Transverse colon (tissue), 4 donors: ENCODE results near the gene ASXL1. TPM values are rescaled to one million over a fixed set of nuclear protein-coding genes. Genes with fewer than 3 reads are reported as not detected.
A peak's percentile ranks its signal among the peaks of the same experiment; 100 is the strongest.

ENCODE experiments used
- DNase-seq: peaks from one replicate; pipeline ENCODE4 v3.0.0-alpha.2; 2019
- H3K27ac ChIP-seq, 4 donors: fragments of 200-600 bp; sonication (generic); 2 replicates each; pipeline ENCODE4 v1.5.1; 2016 to 2018; ENCODE audit warnings: inconsistent platforms in 4 of 4
- H3K27me3 ChIP-seq: fragments of 200-600 bp; sonication (generic); 2 replicates; pipeline ENCODE4 v1.5.1; 2017; ENCODE audit warnings: inconsistent platforms
- H3K36me3 ChIP-seq, 4 donors: fragments of 200-600 bp; sonication (generic); 2 replicates each; pipeline ENCODE4 v1.5.1; 2017 to 2019; ENCODE audit warnings: inconsistent platforms in 4 of 4
- H3K4me1 ChIP-seq, 4 donors: fragments of 200-600 bp; sonication (generic); 2 replicates each; pipeline ENCODE4 v1.5.1; 2017 to 2020; ENCODE audit warnings: inconsistent platforms in 4 of 4
- H3K4me3 ChIP-seq, 4 donors: fragments of 200-600 bp; sonication (generic); 1 replicate in 1 of 4; 2 replicates in 3 of 4; pipeline versions ENCODE4 v1.5.1 to v1.6.1; 2017 to 2019; ENCODE audit warnings: inconsistent platforms in 4 of 4
- H3K9me3 ChIP-seq, 2 donors: fragments of 200-600 bp; sonication (generic); 2 replicates each; pipeline ENCODE4 v1.5.1; 2017 to 2019; ENCODE audit warnings: inconsistent platforms in 2 of 2
- CTCF ChIP-seq, 5 experiments: fragments of 200-600 bp in 3 of 5; fragments of 450-650 bp in 2 of 5; sonication (generic) in 3 of 5; IDR thresholded peaks; 1 replicate in 2 of 5; 2 replicates in 3 of 5; pipeline ENCODE4 v1.5.1; 2016 to 2017; ENCODE audit warnings: antibody characterized with exemption in 5 of 5, inconsistent platforms in 3 of 5, mild to moderate bottlenecking in 2 of 5, moderate library complexity in 1 of 5
- EP300 ChIP-seq: sonication (generic); formaldehyde crosslinking; IDR thresholded peaks from one replicate; pipeline ENCODE4 v1.6.1; 2017; ENCODE audit warnings: antibody characterized with exemption, low read depth
- POLR2A ChIP-seq: fragments of 450-650 bp; IDR thresholded peaks from one replicate; pipeline ENCODE4 v1.6.1; 2016; ENCODE audit warnings: antibody characterized with exemption, mild to moderate bottlenecking, moderate library complexity
- POLR2AphosphoS5 ChIP-seq, 3 donors: sonication (generic); formaldehyde crosslinking; IDR thresholded peaks; one replicate each; pipeline ENCODE4 v1.6.1; 2016; ENCODE audit warnings: antibody characterized with exemption in 3 of 3
- WGBS, 2 donors: methylation state at CpG; one replicate each; pipeline ENCODE4 v1.1.5; 2018; ENCODE audit warnings: low coverage in 1 of 2; 5-methylcytosine and 5-hydroxymethylcytosine counted together
- in situ Hi-C, 4 donors: fragments of 200-750 bp; cut with MboI; loops; one replicate each; pipeline versions ENCODE4 v1.15.0 to v1.15.1; 2017; ENCODE audit warnings: low sequenced_read_pairs in 3 of 4, low pct_ligation_motif_present in 1 of 4, low pct_unique_long_range_greater_than_20kb in 1 of 4
- intact Hi-C: fragments of 100-400 bp; cut with DNase I; formaldehyde crosslinking; loops from one replicate; pipeline ENCODE4 v1.15.1; 2023; ENCODE audit warnings: low total_unique reads
- total RNA-seq, 4 donors: library from RNA; depleted of rRNA; stranded (reverse); fragments of >200 nt; gene quantifications; one replicate each; pipeline ENCODE4 v1.1.0, GENCODE V29; 2016

The ASXL1 gene
- total RNA-seq, 4 donors from 2014 or later = 39.6 to 293 (median 92.8) TPM

GRCh38 chr20:32330555-32330897, 27.6 kb upstream of the ASXL1 start:
- 60 to 86% methylated on average over 1 of the region's 1 CpG for WGBS, 2 donors
- H3K27me3 ChIP-seq = no peaks in the 10 kb centered on the region
- DNase-seq = no peak
- H3K4me1 ChIP-seq = peaks cover 0 to 15% (median 7%) of the 10 kb centered on the region in 4 donors
- no peak overlapping the region for H3K27ac ChIP-seq
- no peak overlapping the region for H3K4me3 ChIP-seq
- peaks cover 0 to 15% (median 4%) of the 10 kb centered on the region in 4 donors for H3K36me3 ChIP-seq
- TF ChIP-seq POLR2A = no peak
- no peak for TF ChIP-seq EP300
- TF ChIP-seq CTCF (IDR thresholded peaks at IDR 0.05) = no peak
- TF ChIP-seq POLR2AphosphoS5 (IDR thresholded peaks at IDR 0.05) = no peak
- intact Hi-C loops (no loop called here), in situ Hi-C loops (loop anchor here in 2 of 4 donors (25.0 kb wide), 1 partner anchor 332 kb away; the partner anchor contains the start of gene C20orf203 (in 2 of the 2))
- no peaks in the 10 kb centered on the region for H3K9me3 ChIP-seq

DNA sequence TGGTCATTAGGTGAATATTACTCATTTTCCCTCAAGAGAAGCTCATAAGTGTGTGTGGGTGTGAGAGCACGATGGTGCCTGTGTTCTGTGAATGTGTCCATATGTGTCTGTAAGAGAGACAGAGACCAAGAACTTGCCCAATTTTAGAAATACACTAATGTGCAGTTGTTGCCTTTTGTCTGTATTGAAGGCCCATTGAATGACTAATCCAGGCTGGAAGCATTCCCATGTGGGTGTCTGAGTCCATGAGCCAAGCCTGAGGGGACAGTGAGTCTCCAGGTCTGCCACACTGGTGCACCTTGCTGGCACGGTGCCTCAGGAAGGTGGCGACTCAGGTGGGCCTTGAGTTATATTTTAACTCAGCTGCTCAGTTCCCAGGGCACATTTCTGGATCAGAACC, 25.5 kb upstream of the ASXL1 start:
- Histone ChIP-seq H3K27ac (peak overlapping the region in 2 of 4 donors; percentile 20 to 41), H3K36me3 (peaks cover 0 to 15% (median 0%) of the 10 kb centered on the region in 4 donors), H3K4me3 (no peak overlapping the region), H3K4me1 (peaks cover 0 to 9% (median 0%) of the 10 kb centered on the region in 4 donors), H3K9me3 (no peaks in the 10 kb centered on the region), H3K27me3 (no peaks in the 10 kb centered on the region)
- in situ Hi-C loops = loop anchor here in 2 of 4 donors (25.0 kb wide), 1 partner anchor 330 kb away; the partner anchor contains the start of gene C20orf203 (in 2 of the 2)
- TF ChIP-seq POLR2A = no peak
- TF ChIP-seq CTCF (IDR thresholded peaks at IDR 0.05) = no peak
- TF ChIP-seq EP300 = no peak
- TF ChIP-seq POLR2AphosphoS5 (IDR thresholded peaks at IDR 0.05) = no peak
- DNase-seq = peak; percentile 20
- intact Hi-C loops = no loop called here
- WGBS, 2 donors = 56 to 86% methylated on average over 1 to 3 of the region's 3 CpGs

- no peak overlapping the region for H3K4me3 ChIP-seq
- TF ChIP-seq POLR2A = no peak
- no peak for TF ChIP-seq CTCF (IDR thresholded peaks at IDR 0.05)
- no peak for TF ChIP-seq POLR2AphosphoS5 (IDR thresholded peaks at IDR 0.05)
- TF ChIP-seq EP300 = no peak
- 70 to 79% methylated on average over 5 to 12 of the region's 12 CpGs for WGBS, 2 donors
- peak overlapping the region; percentile 41 to 64 (median 60) for H3K27ac ChIP-seq
- H3K27me3 ChIP-seq = no peaks in the 10 kb centered on the region
- H3K9me3 ChIP-seq = no peaks in the 10 kb centered on the region
- intact Hi-C loops = no loop called here
- peaks cover 0 to 9% (median 0%) of the 10 kb centered on the region in 4 donors for H3K4me1 ChIP-seq
- DNase-seq = peak; percentile 18
- in situ Hi-C loops = loop anchor here in 2 of 4 donors (25.0 kb wide), 1 partner anchor 329 kb away; the partner anchor contains the start of gene C20orf203 (in 2 of the 2)
- peaks cover 0 to 15% (median 0%) of the 10 kb centered on the region in 4 donors for H3K36me3 ChIP-seq
Measured at GRCh38 chr20:32333181-32333987, 24.7 kb upstream of the ASXL1 start.

DNA sequence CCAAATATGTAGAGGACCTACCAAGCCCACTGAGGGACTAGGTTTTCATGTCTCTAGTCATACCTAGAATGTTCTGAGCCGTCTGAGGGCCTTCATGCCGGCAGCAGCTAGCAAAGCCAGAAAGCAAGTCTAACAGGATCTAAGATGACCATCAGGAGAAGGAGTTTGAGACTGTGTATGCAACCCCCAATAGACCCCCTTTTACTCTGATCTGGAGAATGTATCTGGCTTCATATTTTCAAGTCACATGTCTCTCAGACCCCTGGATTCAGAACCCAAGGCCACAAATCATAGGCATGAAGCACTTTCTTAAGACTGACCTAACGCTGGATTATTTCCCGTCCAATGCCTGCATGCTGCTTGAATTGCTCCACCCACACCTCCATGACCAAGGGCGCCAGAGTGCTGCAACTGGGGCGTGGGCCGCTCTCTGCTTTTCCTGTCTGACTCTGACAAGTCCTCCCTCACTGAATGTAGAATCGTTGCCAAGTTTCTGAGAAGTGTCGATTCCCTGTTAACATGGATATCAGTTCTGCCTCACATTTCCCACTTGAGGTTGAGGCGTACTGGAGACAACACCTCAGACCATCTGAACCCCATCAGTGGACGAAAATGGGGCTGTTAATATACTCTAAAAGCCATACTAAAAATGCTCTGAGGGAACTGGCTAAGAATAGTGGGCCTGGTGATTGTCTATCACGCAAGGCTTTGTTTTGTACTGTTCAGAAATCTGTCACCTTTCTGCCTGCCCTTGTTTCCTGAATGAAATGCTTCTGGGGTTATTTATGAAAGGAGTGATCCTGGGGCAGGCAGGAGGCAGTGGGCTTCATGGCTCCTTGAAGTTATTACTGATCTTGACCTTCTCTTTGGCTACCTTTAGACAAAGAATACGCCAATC, 23.9 kb upstream of the ASXL1 start:
- no peaks in the 10 kb centered on the region for H3K27me3 ChIP-seq
- peaks cover 0 to 15% (median 0%) of the 10 kb centered on the region in 4 donors for H3K36me3 ChIP-seq
- DNase-seq = peak; percentile 80
- no peak overlapping the region for H3K4me3 ChIP-seq
- 44 to 48% methylated on average over 3 to 13 of the region's 13 CpGs for WGBS, 2 donors
- in situ Hi-C loops = loop anchor here in 2 of 4 donors (25.0 kb wide), 1 partner anchor 328 kb away; the partner anchor contains the start of gene C20orf203 (in 2 of the 2)
- H3K4me1 ChIP-seq = peaks cover 0 to 9% (median 0%) of the 10 kb centered on the region in 4 donors
- H3K9me3 ChIP-seq = no peaks in the 10 kb centered on the region
- H3K27ac ChIP-seq = peak overlapping the region; percentile 56 to 64 (median 60)
- TF ChIP-seq CTCF (IDR thresholded peaks at IDR 0.05) (no peak), POLR2AphosphoS5 (IDR thresholded peaks at IDR 0.05) (peak in 1 of 3 donors; percentile 12)
- intact Hi-C loops = no loop called here
